GM12878 (cell line): ENCODE data around the gene CBFA2T3. TPM values are rescaled to one million over a fixed set of nuclear protein-coding genes. Genes with fewer than 3 reads are reported as not detected.

Experiments
- ATAC-seq: fragments of 200-7000 bp; cut with Tn5 transposase; 3 replicates; pipeline ENCODE4 v1.9.1; 2020; ENCODE audit warnings: mild to moderate bottlenecking, moderate library complexity
- BruUV-seq: library from RNA; stranded (reverse); fragments of 400-500 nt; replicated peaks from 2 replicates; lab custom pipeline; 2021; lab: Mats Ljungman, UMichigan
- CTCF ChIA-PET: fragments of 300-600 bp; sonication (Branson Sonifier 250); formaldehyde crosslinking; extraction: SDS; loops from one replicate; lab custom pipeline; 2021; ENCODE audit warnings: inconsistent platforms; lab: Yijun Ruan, JAX
- POLR2A ChIA-PET: fragments of 350-600 bp; formaldehyde crosslinking; extraction: SDS; loops from one replicate; lab custom pipeline; 2021; ENCODE audit warnings: inconsistent platforms; lab: Charles Lee
- RAD21 ChIA-PET: fragments of 300-600 bp; sonication (Branson Sonifier 250); formaldehyde crosslinking; loops from one replicate; lab custom pipeline; 2023; ENCODE audit warnings: antibody characterized with exemption; ENCODE audit not compliant: unreplicated experiment; lab: Charles Lee
- SMC1A ChIA-PET: fragments of 300-600 bp; sonication (Branson Sonifier 250); formaldehyde crosslinking; loops from one replicate; lab custom pipeline; 2023; ENCODE audit not compliant: unreplicated experiment, uncharacterized antibody; lab: Charles Lee
- DNase-seq: peaks from one replicate; pipeline ENCODE4 v3.0.0-alpha.2; 2011; ENCODE audit warnings: low read depth, low spot score
- FAIRE-seq: peaks from 3 replicates; lab custom pipeline; 2011; peaks lifted over from hg19 to GRCh38; lab: Jason Lieb, UNC
- H2AFZ ChIP-seq: 2 replicates; pipeline ENCODE4 v1.6.0; 2011; ENCODE audit warnings: low read depth, low read length, control low read depth; ENCODE audit not compliant: control insufficient read depth
- H3K27ac ChIP-seq: 2 replicates; pipeline ENCODE4 v1.5.1; 2011; ENCODE audit warnings: control low read depth; ENCODE audit not compliant: control insufficient read depth, insufficient read depth
- H3K27me3 ChIP-seq, 2 experiments: replicated peaks in 1 of 2; 2 replicates each; pipeline versions ENCODE4 v1.6.0 to v1.6.1; 2011; ENCODE audit warnings: low read length in 1 of 2; ENCODE audit not compliant: control insufficient read depth in 2 of 2, insufficient read depth in 2 of 2
- H3K36me3 ChIP-seq, 2 experiments: 2 replicates each; pipeline ENCODE4 v1.5.1; 2011; ENCODE audit warnings: low read length in 1 of 2; ENCODE audit not compliant: control insufficient read depth in 2 of 2, insufficient read depth in 2 of 2
- H3K4me1 ChIP-seq: 2 replicates; pipeline ENCODE4 v1.6.1; 2011; ENCODE audit warnings: mild to moderate bottlenecking, low read length, moderate library complexity, mixed read lengths; ENCODE audit not compliant: control insufficient read depth, insufficient read depth
- H3K4me2 ChIP-seq: 2 replicates; pipeline ENCODE4 v1.6.0; 2011; ENCODE audit warnings: control low read depth; ENCODE audit not compliant: control insufficient read depth, insufficient read depth
- H3K4me3 ChIP-seq: fragments of 200-600 bp; sonication (generic); 2 replicates; pipeline ENCODE4 v1.5.1; 2016
- H3K79me2 ChIP-seq: 2 replicates; pipeline ENCODE4 v1.6.0; 2011; ENCODE audit warnings: low read length; ENCODE audit not compliant: control insufficient read depth, insufficient read depth
- H3K9ac ChIP-seq: 2 replicates; pipeline ENCODE4 v1.8.0; 2011; ENCODE audit warnings: low read length, control low read depth, mixed read lengths; ENCODE audit not compliant: control insufficient read depth, insufficient read depth
- H3K9me3 ChIP-seq: replicated peaks from 3 replicates; pipeline ENCODE4 v1.5.1; 2011; ENCODE audit warnings: mild to moderate bottlenecking, low read length; ENCODE audit not compliant: control insufficient read depth, insufficient read depth
- H4K20me1 ChIP-seq: 2 replicates; pipeline ENCODE4 v1.6.0; 2011; ENCODE audit not compliant: control insufficient read depth, insufficient read depth
- BCL11A ChIP-seq: IDR thresholded peaks from 2 replicates; pipeline ENCODE4 v1.6.1; 2011; ENCODE audit warnings: low read depth, low read length
- ELK1 ChIP-seq: IDR thresholded peaks from 2 replicates; pipeline ENCODE4 v1.6.1; 2012; ENCODE audit warnings: low read depth, low read length, improper control_type of control experiment
- JUNB ChIP-seq: IDR thresholded peaks from 2 replicates; pipeline ENCODE4 v1.6.1; 2016; ENCODE audit warnings: antibody characterized with exemption, mild to moderate bottlenecking
- KLF5 ChIP-seq: fragments of 450-650 bp; IDR thresholded peaks from 2 replicates; pipeline ENCODE4 v1.6.1; 2014; ENCODE audit warnings: mild to moderate bottlenecking; ENCODE audit not compliant: partially characterized antibody
- LARP7 ChIP-seq: fragments of 450-650 bp; IDR thresholded peaks from 2 replicates; pipeline ENCODE4 v1.6.1; 2017; ENCODE audit warnings: mild to moderate bottlenecking
- MEF2B ChIP-seq: fragments of 450-650 bp; IDR thresholded peaks from 2 replicates; pipeline ENCODE4 v1.6.1; 2018; ENCODE audit warnings: mild to moderate bottlenecking, moderate library complexity; ENCODE audit not compliant: partially characterized antibody, poor library complexity, severe bottlenecking
- MTA3 ChIP-seq: IDR thresholded peaks from 2 replicates; pipeline ENCODE4 v1.6.1; 2012; ENCODE audit warnings: low read length, inconsistent platforms, borderline replicate concordance
- NRF1 ChIP-seq: conservative IDR thresholded peaks from 2 replicates; pipeline ENCODE4 v1.6.1; 2011; ENCODE audit warnings: mild to moderate bottlenecking, low read depth, low read length, improper control_type of control experiment
- POU2F2 ChIP-seq: IDR thresholded peaks from 3 replicates; pipeline ENCODE4 v1.6.1; 2011; ENCODE audit warnings: low read depth, mild to moderate bottlenecking, low read length, borderline replicate concordance
- SIX5 ChIP-seq: IDR thresholded peaks from 2 replicates; pipeline ENCODE4 v1.6.1; 2011; ENCODE audit warnings: mild to moderate bottlenecking, low read depth, low read length, moderate library complexity; ENCODE audit not compliant: severe bottlenecking
- SREBF1 ChIP-seq: IDR thresholded peaks from 2 replicates; pipeline ENCODE4 v1.6.1; 2012; ENCODE audit warnings: mild to moderate bottlenecking, low read length
- SUPT20H ChIP-seq: IDR thresholded peaks from 2 replicates; pipeline ENCODE4 v1.6.1; 2011; ENCODE audit warnings: low read depth, mild to moderate bottlenecking, low read length, moderate library complexity, borderline replicate concordance; ENCODE audit not compliant: control insufficient read depth
- USF1 ChIP-seq: IDR thresholded peaks from 2 replicates; pipeline ENCODE4 v1.6.1; 2011; ENCODE audit warnings: borderline replicate concordance, low read depth, mild to moderate bottlenecking, moderate library complexity, mixed read lengths, low read length; ENCODE audit not compliant: insufficient read depth; ENCODE audit errors: extremely low read length
- ZNF622 ChIP-seq: fragments of 450-650 bp; IDR thresholded peaks from 2 replicates; pipeline ENCODE4 v1.6.1; 2017; ENCODE audit warnings: mild to moderate bottlenecking, inconsistent platforms
- WGBS: methylation state at CpG from one replicate; pipeline ENCODE4 v1.1.6; 2016; ENCODE audit warnings: low lambda C conversion rate; ENCODE audit not compliant: insufficient replicate concordance, insufficient coverage; ENCODE audit errors: missing lambda C conversion rate; 5-methylcytosine and 5-hydroxymethylcytosine counted together
- in situ Hi-C: fragments of 300-500 bp; cut with MboI; formaldehyde crosslinking; loops from 9 replicates; pipeline ENCODE4 v1.14.3; 2018; ENCODE audit warnings: mixed read lengths
- intact Hi-C: fragments of 100-400 bp; cut with micrococcal nuclease; formaldehyde crosslinking; loops from one replicate; pipeline ENCODE4 v1.14.2; 2022; ENCODE audit not compliant: unreplicated experiment
- polyA plus RNA-seq, 11 experiments: library from polyadenylated mRNA; depleted of rRNA in 4 of 11; unstranded in 6 of 11; stranded (reverse) in 5 of 11; fragments of >200 nt; fragmentation: Nextera tagmentation in 4 of 11; fragmentation: Illumina TruSeq in 1 of 11; extraction: Ambion mirVana in 4 of 11; extraction: Trizol in 1 of 11; gene quantifications; 1 replicate in 1 of 11; 2 replicates in 10 of 11; pipeline versions ENCODE4 v1.2.1 to v1.2.3, GENCODE V29; 2011 to 2016; ENCODE audit warnings: inconsistent platforms in 2 of 11, missing spikeins in 2 of 11, low read depth in 1 of 11
- total RNA-seq, 4 experiments: library from RNA; depleted of rRNA in 3 of 4; stranded (reverse); fragments of >200 nt in 3 of 4; fragmentation: Illumina TruSeq in 1 of 4; extraction: Trizol in 1 of 4; gene quantifications; 2 replicates each; pipeline versions ENCODE4 v1.2.1 to v1.2.3, GENCODE V29; 2013 to 2021
- TF ChIP-seq, protein P1 (sequence below): IDR thresholded peaks from 2 replicates; pipeline ENCODE4 v1.6.1; 2011; ENCODE audit warnings: low read depth, low read length, improper control_type of control experiment, borderline replicate concordance
- TF ChIP-seq, protein P2 (sequence below): IDR thresholded peaks from 2 replicates; pipeline ENCODE4 v1.6.1; 2011; ENCODE audit warnings: mild to moderate bottlenecking, low read depth, low read length, moderate library complexity; ENCODE audit not compliant: insufficient replicate concordance

Gene CBFA2T3
- total and polyA plus RNA-seq, 10 of the 15 experiments (the other 5 are each of a cell fraction or from before 2014, with no cell fraction given) = 0.69 to 42.6 (median 4.5) TPM

DNA sequence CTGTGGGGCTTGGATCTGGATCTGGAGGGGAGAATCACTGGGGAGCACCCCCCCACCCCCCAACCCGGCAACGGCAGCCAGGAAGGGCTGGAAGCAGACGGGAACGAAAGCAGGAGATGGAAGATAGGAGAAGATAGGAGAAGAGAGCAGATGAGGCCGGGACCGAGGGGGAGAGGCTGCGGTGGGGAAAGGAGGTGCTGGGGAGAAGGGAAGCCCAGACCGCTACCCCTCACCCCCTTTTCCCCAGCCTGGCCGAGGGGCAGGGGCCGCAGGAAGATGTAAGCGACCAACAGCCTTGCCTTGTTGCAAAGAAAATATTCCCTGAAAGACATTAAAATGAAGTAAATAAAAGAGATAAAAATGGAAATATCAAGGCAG, 26.8 kb upstream of the CBFA2T3 start:
- Histone ChIP-seq H3K27ac (no peak overlapping the region), H3K4me3 (no peak overlapping the region), H3K4me1 (peaks cover 4% of the 10 kb centered on the region), H3K9ac (no peak overlapping the region), H3K79me2 (no peaks in the 10 kb centered on the region), H3K4me2 (0 out of 2 replicates have a peak overlapping the region, but pooled peaks have one; percentile 38), H3K36me3 (no peaks in the 10 kb centered on the region), H3K9me3 (peaks cover 2% of the 10 kb centered on the region; the same call in 1 of the 3 replicates), H2AFZ (no peak overlapping the region), H4K20me1 (no peaks in the 10 kb centered on the region; the same call in 1 of the 2 replicates), H3K27me3 (0 out of 4 replicates have a peak, but pooled peaks cover 0 to 6% of the 10 kb centered on the region in 2 experiments)
- WGBS = 16% methylated on average over 11 of the region's 11 CpGs
- in situ Hi-C loops = no loop called here
- no TSS peak for BruUV-seq
- POLR2A ChIA-PET = no interaction called here
- SMC1A ChIA-PET = no interaction called here
- CTCF ChIA-PET = no interaction called here
- DNase-seq (no peak), ATAC-seq (no peak), FAIRE-seq (no peak)
- RAD21 ChIA-PET = no interaction called here
- no peak for TF ChIP-seq MTA3
- no peak for TF ChIP-seq JUNB
- TF ChIP-seq, protein P1, sequence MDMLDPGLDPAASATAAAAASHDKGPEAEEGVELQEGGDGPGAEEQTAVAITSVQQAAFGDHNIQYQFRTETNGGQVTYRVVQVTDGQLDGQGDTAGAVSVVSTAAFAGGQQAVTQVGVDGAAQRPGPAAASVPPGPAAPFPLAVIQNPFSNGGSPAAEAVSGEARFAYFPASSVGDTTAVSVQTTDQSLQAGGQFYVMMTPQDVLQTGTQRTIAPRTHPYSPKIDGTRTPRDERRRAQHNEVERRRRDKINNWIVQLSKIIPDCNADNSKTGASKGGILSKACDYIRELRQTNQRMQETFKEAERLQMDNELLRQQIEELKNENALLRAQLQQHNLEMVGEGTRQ = no peak
- no peak for TF ChIP-seq KLF5
- no peak for TF ChIP-seq ZNF622
- TF ChIP-seq USF1 = no peak
- TF ChIP-seq ELK1 = no peak
- TF ChIP-seq, protein P2, sequence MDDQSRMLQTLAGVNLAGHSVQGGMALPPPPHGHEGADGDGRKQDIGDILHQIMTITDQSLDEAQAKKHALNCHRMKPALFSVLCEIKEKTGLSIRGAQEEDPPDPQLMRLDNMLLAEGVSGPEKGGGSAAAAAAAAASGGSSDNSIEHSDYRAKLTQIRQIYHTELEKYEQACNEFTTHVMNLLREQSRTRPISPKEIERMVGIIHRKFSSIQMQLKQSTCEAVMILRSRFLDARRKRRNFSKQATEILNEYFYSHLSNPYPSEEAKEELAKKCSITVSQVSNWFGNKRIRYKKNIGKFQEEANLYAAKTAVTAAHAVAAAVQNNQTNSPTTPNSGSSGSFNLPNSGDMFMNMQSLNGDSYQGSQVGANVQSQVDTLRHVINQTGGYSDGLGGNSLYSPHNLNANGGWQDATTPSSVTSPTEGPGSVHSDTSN = no peak
- TF ChIP-seq POU2F2 = no peak
- no peak for TF ChIP-seq MEF2B
- TF ChIP-seq NRF1 = no peak
- TF ChIP-seq SIX5 = no peak
- TF ChIP-seq LARP7 = no peak
- no peak for TF ChIP-seq SUPT20H
- no peak for TF ChIP-seq BCL11A
- TF ChIP-seq SREBF1 = no peak
- intact Hi-C loops = no loop called here
